Fibroblast of skin of abdomen (primary cell): Measurements from ENCODE around the gene SV2B.

ENCODE experiments used
- DNase-seq: peaks from one replicate; pipeline ENCODE4 v3.0.0-alpha.2; 2013

The SV2B gene

DNA sequence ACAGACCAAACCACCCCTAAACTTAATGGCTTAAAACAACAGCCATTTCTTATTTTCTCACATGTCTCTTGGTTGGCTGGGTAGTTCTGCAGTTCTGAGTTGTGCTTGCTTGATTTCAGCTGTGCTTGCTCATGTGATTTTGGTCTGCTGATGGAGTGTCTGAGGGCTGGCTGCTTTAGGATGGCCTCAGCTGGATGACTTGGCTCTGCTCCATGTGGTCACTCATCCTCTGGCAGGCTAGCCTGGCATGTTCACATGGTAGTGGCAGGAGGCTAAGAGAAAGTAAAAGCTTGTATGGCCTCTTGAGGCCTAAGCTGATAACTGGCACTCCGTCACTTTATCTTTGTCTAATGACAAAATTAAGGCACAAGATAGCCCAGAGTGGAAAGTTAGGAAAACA lies 4.1 kb downstream of the SV2B start:
- DNase-seq, result no peak

GRCh38 chr15:91108421-91108820 lies 8.4 kb downstream of the SV2B start:
- no peak for DNase-seq

- no peak for DNase-seq
Measured at GRCh38 chr15:91109885-91110284, 9.8 kb downstream of the SV2B start.

DNA sequence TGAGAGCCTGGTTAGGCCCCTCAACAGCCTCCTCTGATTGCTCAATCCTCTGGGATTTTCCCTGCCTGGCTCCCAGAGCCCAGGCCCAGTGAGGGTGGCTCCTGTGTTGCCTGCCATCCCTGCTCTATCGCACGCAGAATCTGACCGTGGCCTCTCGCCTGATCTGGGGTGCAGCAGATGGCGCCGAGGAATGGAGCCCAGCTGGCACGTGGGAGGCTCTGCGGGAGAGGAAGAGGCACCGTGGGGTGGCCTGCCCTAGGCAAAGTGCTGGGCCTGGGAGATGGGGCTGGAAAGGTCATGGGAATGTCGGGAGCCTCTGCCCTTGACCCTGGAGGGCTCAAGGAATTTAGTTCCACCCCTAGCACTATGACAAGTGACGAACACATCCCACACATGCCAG lies 10.3 kb downstream of the SV2B start:
- DNase-seq, result no peak

DNA sequence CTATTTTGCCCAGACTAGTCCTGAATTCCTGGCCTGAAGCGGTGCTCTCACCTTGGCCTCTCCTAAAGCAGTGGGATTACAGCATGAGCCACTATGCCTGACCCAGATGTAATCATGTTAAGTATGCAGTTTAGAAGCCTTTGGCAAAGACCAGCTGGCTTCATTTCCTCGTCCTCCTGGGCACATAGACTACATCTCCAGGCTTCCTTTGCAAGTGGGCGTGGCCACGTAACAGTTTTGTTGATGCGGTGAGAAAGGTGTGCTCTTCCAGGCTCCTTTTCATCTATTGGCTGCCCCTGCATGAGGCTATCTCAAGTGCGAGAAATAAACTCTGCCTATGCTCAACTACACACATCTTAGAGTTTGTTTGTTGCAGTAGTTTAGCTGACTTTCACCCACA lies 13.0 kb downstream of the SV2B start:
- DNase-seq, result no peak

- no peak for DNase-seq
Measured at GRCh38 chr15:91114301-91114700, 14.2 kb downstream of the SV2B start.

DNA sequence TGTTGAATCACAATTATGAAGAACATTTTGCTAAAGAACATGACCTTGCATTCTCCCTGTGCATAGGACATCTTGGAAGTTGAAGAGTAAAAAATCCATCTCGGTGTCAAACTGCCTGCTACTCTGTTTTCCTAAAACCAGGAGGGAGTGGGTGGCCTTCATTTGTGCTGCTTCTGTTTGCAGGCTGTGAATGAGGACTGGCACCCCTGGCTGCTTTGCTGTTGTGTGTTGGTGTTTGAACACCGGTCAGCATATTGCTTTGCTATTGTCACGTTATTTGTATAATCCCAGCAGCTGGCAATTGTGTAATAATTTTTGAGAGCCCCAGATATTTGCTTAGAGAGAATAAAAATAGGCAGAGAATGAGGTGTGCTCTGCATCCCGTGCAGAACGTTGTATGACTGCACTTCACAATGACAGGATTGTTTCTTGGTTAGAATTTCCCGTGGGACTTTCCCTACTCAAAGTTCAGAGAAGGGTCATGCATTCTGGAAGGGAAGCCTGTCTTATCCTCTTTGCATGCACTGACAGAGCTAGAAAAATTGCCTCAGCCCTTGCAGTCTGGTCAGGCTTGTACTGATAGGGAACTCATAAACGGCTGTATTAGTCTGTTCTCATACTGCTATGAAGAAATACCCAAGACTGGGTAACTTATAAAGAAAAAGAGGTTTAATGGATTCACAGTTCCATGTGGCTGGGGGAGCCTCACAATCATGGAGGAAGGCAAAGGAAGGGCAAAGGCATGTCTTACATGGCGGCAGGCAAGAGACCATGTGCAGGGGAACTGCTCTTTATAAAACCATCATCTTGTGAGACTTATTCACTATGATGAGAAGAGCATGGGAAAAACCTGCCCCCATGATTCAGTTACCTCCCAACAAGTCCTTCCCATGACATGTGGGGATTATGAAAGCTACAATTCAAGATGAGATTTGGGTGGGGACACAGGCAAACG lies 16.3 kb downstream of the SV2B start:
- DNase-seq, result no peak

DNA sequence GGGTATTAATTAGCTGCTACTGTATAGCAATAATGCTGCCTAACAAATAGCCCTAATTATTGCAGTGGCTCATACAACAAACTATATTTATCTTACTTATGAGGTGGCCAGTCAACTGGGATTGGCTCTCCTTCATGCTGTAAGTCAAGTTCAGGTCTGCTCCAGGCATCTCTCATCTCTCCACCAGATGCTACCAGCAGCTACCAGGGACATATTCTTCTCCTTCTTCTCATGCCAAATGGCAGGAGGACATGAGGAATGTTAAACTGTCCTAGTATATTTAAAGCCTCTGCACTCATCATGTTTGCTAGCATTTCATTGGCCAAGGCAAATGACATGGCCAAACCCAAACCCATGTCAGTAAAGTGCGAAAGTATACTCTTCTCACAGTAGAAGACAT lies 17.3 kb downstream of the SV2B start:
- no peak for DNase-seq

DNA sequence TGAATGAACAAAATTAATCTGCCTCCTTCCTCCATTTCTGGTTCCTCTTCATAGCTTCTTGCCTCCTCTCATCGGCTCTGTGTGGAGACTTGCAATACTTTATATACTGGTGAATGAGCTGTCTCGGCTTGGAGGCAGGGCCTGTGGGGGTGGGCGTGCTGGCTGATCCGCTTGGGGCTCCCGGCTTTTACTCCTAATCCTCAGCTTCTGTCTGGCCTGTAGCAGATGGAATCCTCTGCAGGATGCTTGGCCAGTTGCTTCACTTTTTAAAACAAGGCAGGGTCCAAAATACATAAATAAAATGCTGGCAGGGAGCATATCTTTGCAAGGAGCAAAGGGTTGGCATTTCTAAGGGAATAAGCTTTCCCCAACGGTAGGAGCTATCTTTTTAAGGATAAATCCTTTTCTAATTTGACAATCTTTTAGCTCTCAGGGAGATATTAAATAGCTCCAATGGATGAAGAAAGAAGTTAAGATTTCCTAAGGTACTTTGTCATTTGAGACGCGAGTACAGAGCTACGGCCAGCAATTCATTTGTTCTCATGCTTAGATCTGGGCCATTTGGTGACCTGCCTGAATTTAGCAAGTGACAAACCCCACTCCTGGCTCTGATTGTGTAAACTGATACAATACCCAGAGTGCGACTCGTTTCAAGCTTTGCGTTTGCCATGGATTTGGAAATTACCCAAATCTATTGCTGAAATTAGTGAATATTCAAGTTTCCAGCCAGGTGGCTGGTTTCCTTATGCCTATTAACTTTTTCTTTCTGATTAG lies 18.9 kb downstream of the SV2B start:
- no peak for DNase-seq

GRCh38 chr15:91122296-91122695 lies 22.2 kb downstream of the SV2B start:
- DNase-seq, result no peak

- no peak for DNase-seq
Measured at GRCh38 chr15:91124132-91124531, 24.1 kb downstream of the SV2B start.

DNA sequence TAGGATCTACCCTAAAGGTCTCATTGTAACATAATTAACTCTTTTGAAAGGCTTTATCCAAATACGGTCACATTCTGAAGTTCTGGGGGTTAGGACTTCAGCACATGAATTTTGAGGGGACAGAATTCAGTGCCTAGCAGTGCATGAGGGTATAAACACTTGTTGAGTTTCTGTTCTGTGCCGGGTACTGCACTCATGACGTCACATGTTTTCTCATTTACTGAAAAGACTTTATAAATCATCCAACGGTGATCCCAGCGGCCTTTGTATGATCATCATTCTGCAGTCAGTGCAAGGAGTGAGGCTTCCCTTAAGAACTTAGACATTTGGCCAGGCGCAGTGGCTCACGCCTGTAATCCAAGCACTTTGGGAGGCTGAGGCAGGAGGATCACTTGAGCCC lies 25.1 kb downstream of the SV2B start:
- no peak for DNase-seq

DNA sequence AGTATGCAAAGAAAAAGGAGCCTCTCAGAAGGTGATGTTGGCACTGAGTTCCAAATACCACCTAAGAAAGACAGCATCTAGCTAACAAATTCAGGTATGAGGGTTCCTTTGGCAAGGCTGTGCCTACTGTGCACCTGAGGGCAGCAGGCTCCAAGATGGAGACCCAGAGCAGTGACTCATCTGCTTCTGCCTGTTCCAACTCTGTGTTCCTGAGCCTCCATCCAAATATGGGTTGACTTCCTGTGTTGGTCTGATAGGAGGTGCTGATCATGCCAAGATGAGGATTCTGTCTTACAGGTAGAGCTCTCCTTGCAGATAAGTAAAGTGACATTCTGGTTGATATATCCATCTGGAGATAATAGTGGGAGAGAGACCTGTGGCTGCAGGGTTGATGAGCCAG lies 26.0 kb downstream of the SV2B start:
- DNase-seq, result no peak

- no peak for DNase-seq
Measured at GRCh38 chr15:91127236-91127955, 27.3 kb downstream of the SV2B start.

- DNase-seq, result no peak
Measured at GRCh38 chr15:91128016-91128415, 28.0 kb downstream of the SV2B start.

DNA sequence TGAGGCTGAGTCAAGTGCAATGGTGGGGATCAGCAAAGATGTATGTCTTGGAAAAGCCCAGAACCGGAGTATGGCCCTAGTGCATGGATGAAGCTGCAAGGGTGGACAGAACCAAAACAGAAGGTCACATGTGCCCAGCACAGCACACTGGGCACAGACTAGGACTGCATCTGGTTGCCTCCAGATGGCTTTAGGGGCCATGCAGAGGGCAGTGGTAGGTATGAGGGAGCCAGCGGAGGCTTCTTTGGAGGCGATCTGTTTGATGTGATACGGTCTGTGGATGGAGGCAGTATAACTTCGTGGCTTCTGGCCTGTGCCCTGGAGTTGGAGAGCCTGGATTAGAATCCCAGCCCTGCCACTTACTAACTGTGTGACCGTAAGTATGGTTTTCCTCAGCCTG lies 29.4 kb downstream of the SV2B start:
- no peak for DNase-seq

GRCh38 chr15:91132079-91132478 lies 32.0 kb downstream of the SV2B start:
- no peak for DNase-seq

DNA sequence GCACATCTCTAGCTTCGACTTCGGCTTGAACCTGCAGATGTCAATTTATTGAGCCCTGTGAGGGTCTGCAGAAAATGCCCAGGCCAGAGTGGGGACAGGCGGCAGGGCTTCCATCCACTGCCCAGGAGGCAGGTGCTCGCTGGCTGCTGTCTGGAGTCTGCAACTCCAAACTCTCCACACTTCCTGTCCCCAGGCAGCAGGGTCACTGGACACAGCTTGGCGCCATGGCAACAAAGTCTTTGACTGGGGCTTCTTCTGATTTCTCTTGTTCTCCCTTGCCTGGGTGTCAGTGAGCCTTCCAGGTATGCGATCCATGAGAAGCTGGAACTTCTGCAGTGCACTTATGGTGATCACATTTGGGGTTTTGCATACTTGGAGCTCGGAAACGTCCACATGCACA lies 33.5 kb downstream of the SV2B start:
- no peak for DNase-seq

- no peak for DNase-seq
Measured at GRCh38 chr15:91135201-91136130, 35.4 kb downstream of the SV2B start.

DNA sequence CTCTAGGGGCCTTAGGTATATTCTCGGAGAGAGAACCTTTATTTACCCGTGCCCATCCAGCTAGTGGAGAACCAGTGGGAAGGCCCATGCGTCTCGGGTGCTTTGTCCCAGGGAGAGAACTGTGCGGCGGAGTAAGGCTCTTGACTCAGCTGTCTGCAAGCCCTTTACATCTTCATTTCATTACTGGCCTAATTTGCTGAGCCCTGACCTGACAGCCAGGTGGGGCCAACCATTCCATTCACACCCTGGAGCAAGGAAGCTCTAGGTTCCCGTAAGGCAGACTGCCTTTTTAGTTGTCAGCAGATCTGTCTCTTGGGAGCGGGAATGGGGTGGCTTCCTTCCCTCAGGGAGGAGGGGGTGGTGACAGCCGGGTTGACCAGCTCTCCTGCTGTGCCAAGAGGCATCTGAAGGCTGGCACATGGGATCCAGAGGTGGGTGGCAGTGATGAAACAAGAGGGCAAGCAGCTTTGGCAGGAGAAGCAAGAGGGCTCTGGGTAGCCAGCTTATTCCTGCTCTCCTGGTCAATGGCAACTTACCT lies 36.4 kb downstream of the SV2B start:
- no peak for DNase-seq

- no peak for DNase-seq
Measured at GRCh38 chr15:91140601-91141000, 40.5 kb downstream of the SV2B start.

DNA sequence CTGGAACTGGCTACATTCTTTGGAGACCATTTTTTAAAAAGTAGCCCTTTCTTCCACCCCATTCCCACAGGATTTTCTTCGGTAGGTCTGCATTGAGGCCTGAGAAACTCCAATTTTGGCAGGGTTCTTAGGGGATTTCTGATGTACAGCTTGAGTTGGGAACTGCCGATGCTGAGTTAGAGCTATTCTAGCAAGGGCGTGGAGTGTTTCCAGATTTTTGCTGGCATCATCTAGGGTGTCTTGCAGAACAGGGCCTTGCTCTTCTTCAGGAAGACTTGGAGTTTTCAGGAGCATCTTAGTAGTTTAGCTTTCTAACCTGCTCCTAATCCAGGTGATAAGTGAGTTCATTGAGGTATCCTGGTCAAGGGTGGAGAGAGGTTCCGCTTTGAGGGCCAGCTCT lies 41.0 kb downstream of the SV2B start:
- DNase-seq, result no peak
